A549 (cell line): ENCODE results near the gene LIN9.

Source experiments
- CBX2 ChIP-seq: fragments of 200-600 bp; sonication (generic); IDR thresholded peaks from 2 replicates; pipeline ENCODE4 v1.6.1; 2016; ENCODE audit warnings: low read depth, mild to moderate bottlenecking, borderline replicate concordance
- CEBPB ChIP-seq, 2 experiments: fragments of >200 bp in 1 of 2; sonication (Bioruptor Twin) in 1 of 2; formaldehyde crosslinking in 1 of 2; IDR thresholded peaks; 2 replicates each; pipeline ENCODE4 v1.6.1; 2012 to 2016
- MAX ChIP-seq: IDR thresholded peaks from 2 replicates; pipeline ENCODE4 v1.6.1; 2012
- TF ChIP-seq, protein P1 (sequence below): fragments of >200 bp; sonication (Bioruptor Twin); formaldehyde crosslinking; IDR thresholded peaks from 3 replicates; pipeline ENCODE4 v1.5.1; 2016
- TF ChIP-seq, protein P2 (sequence below): IDR thresholded peaks from 2 replicates; pipeline ENCODE4 v1.6.1; 2012

DNA sequence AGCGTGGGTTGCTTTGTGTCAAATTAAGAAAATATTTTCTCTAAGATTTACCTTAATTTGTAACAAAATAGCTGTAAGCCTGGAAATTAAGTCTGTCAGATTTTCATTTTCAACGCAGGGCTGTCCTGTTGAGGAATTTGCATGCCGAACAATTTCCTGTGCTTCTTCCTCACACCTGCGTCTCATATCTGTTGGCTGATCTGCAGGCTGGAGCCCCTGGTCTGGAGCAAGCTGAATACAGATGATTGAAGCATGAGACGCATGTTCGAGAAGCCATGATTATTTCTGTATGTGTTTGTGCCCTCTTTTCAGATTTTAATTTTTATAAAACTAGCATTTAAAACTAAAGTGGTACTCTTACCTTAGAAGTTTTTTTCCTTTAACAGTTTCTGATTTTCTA, 75.7 kb downstream of the LIN9 start:
- TF ChIP-seq MAX (no peak), CBX2 (no peak), CEBPB (IDR thresholded peaks at IDR 0.05) (no peak)
- TF ChIP-seq, protein P1, sequence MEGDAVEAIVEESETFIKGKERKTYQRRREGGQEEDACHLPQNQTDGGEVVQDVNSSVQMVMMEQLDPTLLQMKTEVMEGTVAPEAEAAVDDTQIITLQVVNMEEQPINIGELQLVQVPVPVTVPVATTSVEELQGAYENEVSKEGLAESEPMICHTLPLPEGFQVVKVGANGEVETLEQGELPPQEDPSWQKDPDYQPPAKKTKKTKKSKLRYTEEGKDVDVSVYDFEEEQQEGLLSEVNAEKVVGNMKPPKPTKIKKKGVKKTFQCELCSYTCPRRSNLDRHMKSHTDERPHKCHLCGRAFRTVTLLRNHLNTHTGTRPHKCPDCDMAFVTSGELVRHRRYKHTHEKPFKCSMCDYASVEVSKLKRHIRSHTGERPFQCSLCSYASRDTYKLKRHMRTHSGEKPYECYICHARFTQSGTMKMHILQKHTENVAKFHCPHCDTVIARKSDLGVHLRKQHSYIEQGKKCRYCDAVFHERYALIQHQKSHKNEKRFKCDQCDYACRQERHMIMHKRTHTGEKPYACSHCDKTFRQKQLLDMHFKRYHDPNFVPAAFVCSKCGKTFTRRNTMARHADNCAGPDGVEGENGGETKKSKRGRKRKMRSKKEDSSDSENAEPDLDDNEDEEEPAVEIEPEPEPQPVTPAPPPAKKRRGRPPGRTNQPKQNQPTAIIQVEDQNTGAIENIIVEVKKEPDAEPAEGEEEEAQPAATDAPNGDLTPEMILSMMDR: no peak
- TF ChIP-seq, protein P2, sequence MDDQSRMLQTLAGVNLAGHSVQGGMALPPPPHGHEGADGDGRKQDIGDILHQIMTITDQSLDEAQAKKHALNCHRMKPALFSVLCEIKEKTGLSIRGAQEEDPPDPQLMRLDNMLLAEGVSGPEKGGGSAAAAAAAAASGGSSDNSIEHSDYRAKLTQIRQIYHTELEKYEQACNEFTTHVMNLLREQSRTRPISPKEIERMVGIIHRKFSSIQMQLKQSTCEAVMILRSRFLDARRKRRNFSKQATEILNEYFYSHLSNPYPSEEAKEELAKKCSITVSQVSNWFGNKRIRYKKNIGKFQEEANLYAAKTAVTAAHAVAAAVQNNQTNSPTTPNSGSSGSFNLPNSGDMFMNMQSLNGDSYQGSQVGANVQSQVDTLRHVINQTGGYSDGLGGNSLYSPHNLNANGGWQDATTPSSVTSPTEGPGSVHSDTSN: no peak
